Mucosa of gallbladder (tissue), 1 donor: Measurements from ENCODE around the gene PHRF1. TPM values are rescaled to one million over a fixed set of nuclear protein-coding genes. Genes with fewer than 3 reads are reported as not detected.
A peak's percentile ranks its signal among the peaks of the same experiment; 100 is the strongest.

Experiments used
- DNase-seq: peaks from one replicate; pipeline ENCODE4 v3.0.0-alpha.2; 2020; ENCODE audit warnings: low spot score
- total RNA-seq: library from RNA; stranded (reverse); gene quantifications from one replicate; pipeline ENCODE4 v1.2.1, GENCODE V29; 2021
- donor health status: DM: no; HTN: no; CAD: no.

Gene PHRF1
- total RNA-seq, 1 donor from 2014 or later = 38.1 TPM

- no peak for DNase-seq
These were observed 1.5 kb upstream of the PHRF1 start for GRCh38 chr11:574632-575312.

- no peak for DNase-seq
These were observed 816 bp upstream of the PHRF1 start for GRCh38 chr11:575313-575995.

GRCh38 chr11:576811-577610, 741 bp downstream of the PHRF1 start:
- no peak for DNase-seq

GRCh38 chr11:577611-577894, 1.3 kb downstream of the PHRF1 start:
- no peak for DNase-seq

GRCh38 chr11:578276-579035, 2.2 kb downstream of the PHRF1 start:
- no peak for DNase-seq

GRCh38 chr11:579830-580601, 3.7 kb downstream of the PHRF1 start:
- DNase-seq = peak; percentile 50

- no peak for DNase-seq
These were observed 5.1 kb downstream of the PHRF1 start for GRCh38 chr11:581342-581741.

- DNase-seq = no peak
These were observed 5.5 kb downstream of the PHRF1 start for GRCh38 chr11:581752-582151.

GRCh38 chr11:584287-584686, 8.0 kb downstream of the PHRF1 start:
- no peak for DNase-seq

- DNase-seq = no peak
These were observed 10.4 kb downstream of the PHRF1 start for GRCh38 chr11:586376-587316.

GRCh38 chr11:587546-587945, 11.3 kb downstream of the PHRF1 start:
- DNase-seq = no peak

GRCh38 chr11:587978-588380, 11.7 kb downstream of the PHRF1 start:
- DNase-seq = peak; percentile 44

GRCh38 chr11:589798-590197, 13.5 kb downstream of the PHRF1 start:
- no peak for DNase-seq

- no peak for DNase-seq
These were observed 14.7 kb downstream of the PHRF1 start for GRCh38 chr11:590997-591396.

GRCh38 chr11:592501-592900, 16.2 kb downstream of the PHRF1 start:
- DNase-seq = no peak

GRCh38 chr11:592918-593317, 16.6 kb downstream of the PHRF1 start:
- no peak for DNase-seq

- no peak for DNase-seq
These were observed 17.1 kb downstream of the PHRF1 start for GRCh38 chr11:593347-593746.

- no peak for DNase-seq
These were observed 19.1 kb downstream of the PHRF1 start for GRCh38 chr11:595400-595799.

- no peak for DNase-seq
These were observed 20.1 kb downstream of the PHRF1 start for GRCh38 chr11:596374-596773.

GRCh38 chr11:597166-597725, 21.0 kb downstream of the PHRF1 start:
- DNase-seq = no peak
